Fibroblast of the aortic adventitia (primary cell): ENCODE results near the gene FAM186B. TPM values are rescaled to one million over a fixed set of nuclear protein-coding genes. Genes with fewer than 3 reads are reported as not detected.

Experiments
- DNase-seq: peaks from one replicate; pipeline ENCODE4 v3.0.0-alpha.2; 2010; ENCODE audit warnings: low read depth
- H3K4me3 ChIP-seq: 2 replicates; pipeline ENCODE4 v1.5.1; 2011; ENCODE audit warnings: low read depth, mild to moderate bottlenecking, control low read depth, low read length, moderate library complexity
- total RNA-seq: library from RNA; depleted of rRNA; stranded (reverse); fragments of >200 nt; gene quantifications from 2 replicates; pipeline ENCODE4 v1.2.3, GENCODE V29; 2012; ENCODE audit warnings: low replicate concordance
- TF ChIP-seq, protein P1 (sequence below): IDR thresholded peaks from 2 replicates; pipeline ENCODE4 v1.5.1; 2011; ENCODE audit warnings: mild to moderate bottlenecking, low read length, control low read depth, inconsistent platforms; ENCODE audit not compliant: insufficient read depth

Gene FAM186B
- total RNA-seq, 1 donor: 0.45 TPM

DNA sequence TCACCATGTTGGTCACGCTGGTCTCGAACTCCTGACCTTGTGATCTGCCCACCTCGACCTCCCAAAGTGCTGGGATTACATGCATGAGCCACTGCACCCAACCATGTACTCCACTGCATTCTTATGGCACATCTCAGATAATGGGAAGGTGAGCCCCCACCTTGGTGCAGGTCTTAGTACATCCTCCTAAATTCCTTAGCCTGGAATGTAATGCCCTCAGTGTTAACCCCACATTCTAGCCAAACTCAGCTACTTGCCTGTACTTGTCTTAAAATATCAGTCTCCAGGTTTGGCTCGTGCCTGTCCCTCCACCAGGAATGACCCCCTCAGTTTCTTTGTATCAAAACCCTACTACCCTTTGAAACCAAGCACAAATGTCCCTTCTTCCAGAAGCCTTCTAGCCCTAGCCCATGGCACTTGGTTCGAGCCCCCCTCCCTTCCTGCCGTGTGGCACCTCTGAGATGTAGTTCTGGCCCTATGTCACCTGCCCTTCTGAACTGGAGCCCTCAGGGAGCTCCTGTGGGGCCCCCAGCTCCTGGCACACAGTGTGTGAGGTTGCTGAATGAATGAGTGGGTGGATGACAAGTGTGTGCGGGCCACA, 58.2 kb downstream of the FAM186B start:
- no peak for DNase-seq
- TF ChIP-seq, protein P1, sequence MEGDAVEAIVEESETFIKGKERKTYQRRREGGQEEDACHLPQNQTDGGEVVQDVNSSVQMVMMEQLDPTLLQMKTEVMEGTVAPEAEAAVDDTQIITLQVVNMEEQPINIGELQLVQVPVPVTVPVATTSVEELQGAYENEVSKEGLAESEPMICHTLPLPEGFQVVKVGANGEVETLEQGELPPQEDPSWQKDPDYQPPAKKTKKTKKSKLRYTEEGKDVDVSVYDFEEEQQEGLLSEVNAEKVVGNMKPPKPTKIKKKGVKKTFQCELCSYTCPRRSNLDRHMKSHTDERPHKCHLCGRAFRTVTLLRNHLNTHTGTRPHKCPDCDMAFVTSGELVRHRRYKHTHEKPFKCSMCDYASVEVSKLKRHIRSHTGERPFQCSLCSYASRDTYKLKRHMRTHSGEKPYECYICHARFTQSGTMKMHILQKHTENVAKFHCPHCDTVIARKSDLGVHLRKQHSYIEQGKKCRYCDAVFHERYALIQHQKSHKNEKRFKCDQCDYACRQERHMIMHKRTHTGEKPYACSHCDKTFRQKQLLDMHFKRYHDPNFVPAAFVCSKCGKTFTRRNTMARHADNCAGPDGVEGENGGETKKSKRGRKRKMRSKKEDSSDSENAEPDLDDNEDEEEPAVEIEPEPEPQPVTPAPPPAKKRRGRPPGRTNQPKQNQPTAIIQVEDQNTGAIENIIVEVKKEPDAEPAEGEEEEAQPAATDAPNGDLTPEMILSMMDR: no peak
- no peak overlapping the region for H3K4me3 ChIP-seq

DNA sequence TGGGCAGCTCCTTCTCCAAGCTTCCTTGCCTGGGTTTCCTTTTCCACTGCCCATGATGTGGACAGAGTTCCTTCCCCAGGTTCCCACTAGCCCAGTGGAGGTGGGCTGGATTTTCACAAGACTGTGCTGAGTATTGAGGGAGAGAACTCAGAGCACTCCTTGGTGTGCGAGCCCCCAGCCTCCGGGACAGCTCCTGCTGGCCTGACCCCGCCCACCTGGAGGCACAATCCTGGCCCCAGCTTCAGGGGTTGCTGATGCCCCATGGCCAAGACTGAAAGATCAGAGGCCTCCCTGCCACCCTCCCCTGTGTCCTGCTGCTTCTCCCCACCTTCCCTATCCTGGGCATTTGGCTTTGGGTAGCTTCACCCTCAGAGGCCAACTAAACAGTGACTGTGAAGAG, 59.0 kb downstream of the FAM186B start:
- H3K4me3 ChIP-seq: no peak overlapping the region
- no peak for DNase-seq
- TF ChIP-seq, protein P1: no peak

DNA sequence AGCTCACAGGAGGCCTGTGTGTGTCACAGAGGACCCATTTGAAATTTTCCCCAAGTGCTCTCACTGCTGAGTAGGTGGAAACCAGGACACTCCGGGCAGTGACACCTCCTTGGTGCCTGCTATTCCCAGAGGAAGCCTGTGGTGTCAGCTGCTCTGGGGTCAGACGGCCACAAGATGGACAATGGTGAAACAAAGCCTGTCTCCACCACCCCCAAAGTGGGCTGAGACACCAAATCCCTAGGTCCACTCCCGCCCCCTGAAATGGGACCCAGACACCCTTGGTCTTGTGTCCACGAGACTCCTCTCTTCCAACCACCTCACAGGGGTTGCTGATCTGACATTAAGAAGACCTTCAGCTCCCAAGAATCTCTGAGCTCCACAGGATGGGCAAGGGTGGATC, 59.6 kb downstream of the FAM186B start:
- no peak for DNase-seq
- TF ChIP-seq, protein P1: no peak
- H3K4me3 ChIP-seq: no peak overlapping the region

DNA sequence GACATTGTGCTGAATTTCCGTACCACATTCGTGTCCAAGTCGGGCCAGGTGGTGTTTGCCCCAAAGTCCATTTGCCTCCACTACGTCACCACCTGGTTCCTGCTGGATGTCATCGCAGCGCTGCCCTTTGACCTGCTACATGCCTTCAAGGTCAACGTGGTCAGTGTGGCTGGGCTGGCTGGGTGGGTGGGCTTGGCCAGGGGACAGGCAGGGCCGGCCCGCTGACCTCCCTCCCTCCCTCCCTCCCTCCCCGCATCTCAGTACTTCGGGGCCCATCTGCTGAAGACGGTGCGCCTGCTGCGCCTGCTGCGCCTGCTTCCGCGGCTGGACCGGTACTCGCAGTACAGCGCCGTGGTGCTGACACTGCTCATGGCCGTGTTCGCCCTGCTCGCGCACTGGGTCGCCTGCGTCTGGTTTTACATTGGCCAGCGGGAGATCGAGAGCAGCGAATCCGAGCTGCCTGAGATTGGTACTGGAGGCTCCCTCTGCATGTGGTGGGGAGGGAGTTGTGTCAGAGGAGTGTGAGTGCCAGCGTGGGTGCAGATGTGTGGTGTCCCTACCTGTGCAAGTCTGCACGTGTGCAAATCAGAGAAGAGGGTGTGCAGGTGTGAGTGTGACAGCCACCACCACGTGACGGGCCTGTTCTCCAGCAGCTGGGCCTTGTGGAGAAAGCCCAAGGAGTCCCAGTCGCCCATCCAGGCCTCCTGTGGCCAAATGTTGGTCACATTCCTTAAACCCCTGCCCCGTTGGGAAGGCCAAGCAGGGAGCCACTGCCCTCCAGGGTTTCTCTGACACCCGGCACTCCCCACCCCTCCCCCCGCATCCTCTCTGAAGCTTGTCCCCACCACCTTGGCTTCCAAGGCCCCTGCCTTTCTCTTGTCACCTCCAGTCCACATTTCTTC, 61.3 kb downstream of the FAM186B start:
- TF ChIP-seq, protein P1: no peak
- DNase-seq: no peak
- no peak overlapping the region for H3K4me3 ChIP-seq

DNA sequence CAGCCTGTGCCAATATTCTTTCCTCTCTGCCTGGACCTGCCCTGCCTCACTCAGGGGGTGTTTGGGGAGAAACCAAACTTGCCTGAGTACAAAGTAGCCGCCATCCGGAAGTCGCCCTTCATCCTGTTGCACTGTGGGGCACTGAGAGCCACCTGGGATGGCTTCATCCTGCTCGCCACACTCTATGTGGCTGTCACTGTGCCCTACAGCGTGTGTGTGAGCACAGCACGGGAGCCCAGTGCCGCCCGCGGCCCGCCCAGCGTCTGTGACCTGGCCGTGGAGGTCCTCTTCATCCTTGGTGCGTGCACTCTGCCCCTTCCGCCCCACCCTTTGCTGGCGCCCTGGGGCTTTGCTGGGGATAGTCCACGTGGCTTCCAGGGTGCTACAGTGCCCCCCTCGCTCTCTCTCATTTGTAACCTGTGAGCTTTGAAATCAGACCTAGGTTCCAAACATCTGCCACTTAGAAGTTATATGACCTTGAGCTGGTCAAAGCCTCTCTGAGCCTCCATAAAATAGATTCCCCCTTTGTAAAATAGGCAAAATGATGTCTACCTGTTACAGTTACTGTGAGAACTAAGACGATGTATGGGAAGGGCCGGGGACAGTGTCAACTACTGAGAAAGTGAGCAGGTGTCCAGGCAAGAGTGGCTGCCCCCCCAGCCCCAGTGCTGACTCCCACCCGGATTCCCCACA, 62.1 kb downstream of the FAM186B start:
- TF ChIP-seq, protein P1: no peak
- no peak for DNase-seq
- no peak overlapping the region for H3K4me3 ChIP-seq

DNA sequence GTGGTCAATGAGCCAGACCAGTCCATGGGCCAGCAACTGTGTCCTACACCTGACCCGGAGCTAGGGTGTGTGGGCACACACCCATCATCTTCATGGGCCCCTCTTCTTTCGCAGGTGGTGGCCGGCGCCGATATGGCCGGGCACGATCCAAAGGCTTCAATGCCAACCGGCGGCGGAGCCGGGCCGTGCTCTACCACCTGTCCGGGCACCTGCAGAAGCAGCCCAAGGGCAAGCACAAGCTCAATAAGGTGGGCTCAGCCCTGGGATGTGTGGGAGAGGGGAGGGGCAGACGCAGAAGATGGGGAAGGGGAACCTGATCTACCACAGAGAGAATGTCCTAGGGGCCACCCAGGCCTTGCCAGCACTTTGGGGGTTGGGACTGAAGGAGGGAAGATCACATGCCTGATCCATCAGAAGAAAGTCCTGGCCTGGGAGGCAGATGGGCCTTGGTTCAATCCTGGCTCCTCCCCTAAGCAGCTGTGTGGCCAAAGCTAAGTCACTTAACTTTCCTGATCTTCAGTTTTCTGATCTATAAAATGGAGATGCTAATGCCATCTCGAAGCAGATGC, 62.8 kb downstream of the FAM186B start:
- DNase-seq: no peak
- no peak overlapping the region for H3K4me3 ChIP-seq
- TF ChIP-seq, protein P1: no peak
